GOT3 (cell line): Measurements from ENCODE around the gene KIF25.
"Not testable (repeated sequence)": the region's sequence is repeated elsewhere in the genome, so short reads cannot be mapped to it uniquely, and the experiment has no call there.

ENCODE experiments used
- DNase-seq: peaks from one replicate; lab custom pipeline; 2025; ENCODE audit warnings: mixed read lengths; lab: John Stamatoyannopoulos, UW

The KIF25 gene

GRCh38 chr6:167995731-167996151, 1.7 kb upstream of the KIF25 start:
- DNase-seq: no peak

GRCh38 chr6:167996424-167997199, 859 bp upstream of the KIF25 start:
- DNase-seq: no peak

- DNase-seq: no peak
Observed at GRCh38 chr6:167998215-167998614, 744 bp downstream of the KIF25 start.

- DNase-seq: no peak
Observed at GRCh38 chr6:168000198-168001028, 2.9 kb downstream of the KIF25 start.

- no peak for DNase-seq
Observed at GRCh38 chr6:168001029-168001332, 3.5 kb downstream of the KIF25 start.

GRCh38 chr6:168001514-168001913, 4.0 kb downstream of the KIF25 start:
- not testable (repeated sequence) for DNase-seq

- DNase-seq: no peak
Observed at GRCh38 chr6:168002804-168003203, 5.3 kb downstream of the KIF25 start.

GRCh38 chr6:168004023-168004422, 6.6 kb downstream of the KIF25 start:
- DNase-seq: no peak

- no peak for DNase-seq
Observed at GRCh38 chr6:168004945-168005344, 7.5 kb downstream of the KIF25 start.

- no peak for DNase-seq
Observed at GRCh38 chr6:168005796-168006195, 8.3 kb downstream of the KIF25 start.

- DNase-seq: peak; percentile 49
Observed at GRCh38 chr6:168007592-168008338, 10.3 kb downstream of the KIF25 start.

- no peak for DNase-seq
Observed at GRCh38 chr6:168009331-168009730, 11.9 kb downstream of the KIF25 start.

GRCh38 chr6:168011291-168011690, 13.8 kb downstream of the KIF25 start:
- no peak for DNase-seq

GRCh38 chr6:168012431-168013249, 15.2 kb downstream of the KIF25 start:
- DNase-seq: no peak

GRCh38 chr6:168013250-168013915, 15.9 kb downstream of the KIF25 start:
- DNase-seq: no peak

GRCh38 chr6:168014428-168014827, 17.0 kb downstream of the KIF25 start:
- no peak for DNase-seq

GRCh38 chr6:168015009-168015408, 17.5 kb downstream of the KIF25 start:
- no peak for DNase-seq

- no peak for DNase-seq
Observed at GRCh38 chr6:168015482-168016175, 18.2 kb downstream of the KIF25 start.

GRCh38 chr6:168016176-168016620, 18.7 kb downstream of the KIF25 start:
- no peak for DNase-seq

- no peak for DNase-seq
Observed at GRCh38 chr6:168016721-168017525, 19.5 kb downstream of the KIF25 start.
